Right lobe of liver (tissue), 6 donors: ENCODE measurements around the gene LETM1. TPM values are rescaled to one million over a fixed set of nuclear protein-coding genes. Genes with fewer than 3 reads are reported as not detected.
"Not testable (repeated sequence)": the region's sequence is repeated elsewhere in the genome, so short reads cannot be mapped to it uniquely, and the experiment has no call there.

Experiments
- ATAC-seq, 4 donors: fragments of 200-7000 bp; cut with Tn5 transposase; one replicate each; pipeline ENCODE4 v1.9.1; 2020; ENCODE audit warnings: mild to moderate bottlenecking in 4 of 4, moderate library complexity in 4 of 4
- DNase-seq, 3 donors: peaks; one replicate each; pipeline ENCODE4 v3.0.0-alpha.2; 2020
- H3K27ac ChIP-seq, 3 donors: fragments of 200-600 bp; one replicate each; pipeline ENCODE4 v1.8.0; 2022
- H3K27me3 ChIP-seq, 2 donors: fragments of 200-600 bp; one replicate each; pipeline ENCODE4 v1.8.0; 2022
- H3K36me3 ChIP-seq, 4 donors: fragments of 200-600 bp; sonication (generic) in 1 of 4; one replicate each; pipeline versions ENCODE4 v1.5.1 to v1.8.0; 2017 to 2022; ENCODE audit warnings: control low read depth in 1 of 4
- H3K4me1 ChIP-seq, 4 donors: fragments of 200-600 bp; sonication (generic) in 1 of 4; one replicate each; pipeline versions ENCODE4 v1.5.1 to v1.8.0; 2017 to 2022; ENCODE audit warnings: control low read depth in 1 of 4
- H3K4me3 ChIP-seq, 3 donors: fragments of 200-600 bp; one replicate each; pipeline ENCODE4 v1.8.0; 2022
- H3K9me3 ChIP-seq, 4 donors: fragments of 200-600 bp; sonication (generic) in 1 of 4; one replicate each; pipeline versions ENCODE4 v1.5.1 to v1.8.0; 2017 to 2022; ENCODE audit warnings: control low read depth in 1 of 4
- CTCF ChIP-seq, 4 donors: fragments of 200-600 bp in 3 of 4; fragments of 450-650 bp in 1 of 4; IDR thresholded peaks; one replicate each; pipeline versions ENCODE4 v1.5.1 to v1.8.0; 2016 to 2022; ENCODE audit warnings: antibody characterized with exemption in 4 of 4, mild to moderate bottlenecking in 2 of 4
- POLR2A ChIP-seq: fragments of 450-650 bp; IDR thresholded peaks from one replicate; pipeline ENCODE4 v1.6.1; 2017; ENCODE audit warnings: antibody characterized with exemption, mild to moderate bottlenecking
- WGBS: methylation state at CpG from one replicate; pipeline ENCODE4 v1.1.6; 2018; ENCODE audit warnings: low coverage, low lambda C conversion rate; ENCODE audit not compliant: insufficient coverage; ENCODE audit errors: missing lambda C conversion rate; 5-methylcytosine and 5-hydroxymethylcytosine counted together
- intact Hi-C, 2 donors: fragments of 100-400 bp; cut with DNase I; formaldehyde crosslinking; loops; one replicate each; pipeline versions ENCODE4 v1.11.2 to v1.14.1; 2022
- total RNA-seq, 6 experiments: library from RNA; depleted of rRNA in 2 of 6; stranded (reverse); fragments of >200 nt in 2 of 6; fragmentation: NEBNext Ultra II Directional in 3 of 6; extraction: Animal tissue kit (Norgen Biotek cat#: 25700) in 3 of 6; gene quantifications; one replicate each; pipeline versions ENCODE4 v1.1.0 to v1.2.4, GENCODE V29; 2016 to 2023
- donor health status: DM: no; HTN: yes; CAD: no.
- donor health status: DM: no; HTN: no; CAD: no.
- donor health status: DM: no; HTN: no; CAD: no.
- donor health status: DM: no; HTN: yes; CAD: no.
- donor health status: DM: no; HTN: yes; CAD: no.

LETM1 gene
- total RNA-seq, 6 experiments from 2014 or later = 18.1 to 31.0 (median 25.6) TPM

GRCh38 chr4:1851575-1852410 lies 4.2 kb downstream of the LETM1 start:
- no peak overlapping the region for H3K27ac ChIP-seq
- no peaks in the 10 kb centered on the region for H3K27me3 ChIP-seq

GRCh38 chr4:1851160-1851559 lies 4.8 kb downstream of the LETM1 start:
- Histone ChIP-seq H3K9me3 (no peaks in the 10 kb centered on the region), H3K27me3 (no peaks in the 10 kb centered on the region), H3K27ac (no peak overlapping the region), H3K4me3 (no peak overlapping the region), H3K36me3 (peaks cover 0 to 19% (median 1%) of the 10 kb centered on the region in 4 donors), H3K4me1 (peaks cover 0 to 16% (median 4%) of the 10 kb centered on the region in 4 donors)
- no peak for ATAC-seq
- TF ChIP-seq CTCF (IDR thresholded peaks at IDR 0.05) (no peak), POLR2A (no peak)
- no peak for DNase-seq
- intact Hi-C loops = no loop called here
- 60% methylated on average over 1 of the region's 11 CpGs for WGBS

More at GRCh38 chr4:1851575-1852410, 4.2 kb downstream of the LETM1 start:
- ATAC-seq = no peak
- Histone ChIP-seq H3K9me3 (no peaks in the 10 kb centered on the region), H3K4me1 (peaks cover 0 to 16% (median 4%) of the 10 kb centered on the region in 4 donors), H3K4me3 (no peak overlapping the region), H3K36me3 (peaks cover 0 to 12% (median 1%) of the 10 kb centered on the region in 4 donors)
- peak in 2 of 3 donors; percentile 59 to 65 for DNase-seq
- intact Hi-C loops = no loop called here
- WGBS = 61% methylated on average over 12 of the region's 16 CpGs
- no peak for TF ChIP-seq POLR2A
- TF ChIP-seq CTCF (IDR thresholded peaks at IDR 0.05) = no peak

GRCh38 chr4:1850276-1850675 lies 5.7 kb downstream of the LETM1 start:
- TF ChIP-seq POLR2A (no peak), CTCF (IDR thresholded peaks at IDR 0.05) (no peak)
- Histone ChIP-seq H3K9me3 (no peaks in the 10 kb centered on the region), H3K4me1 (peaks cover 0 to 16% (median 4%) of the 10 kb centered on the region in 4 donors), H3K4me3 (no peak overlapping the region), H3K27me3 (no peaks in the 10 kb centered on the region), H3K27ac (no peak overlapping the region), H3K36me3 (peaks cover 0 to 26% (median 5%) of the 10 kb centered on the region in 4 donors)
- intact Hi-C loops = no loop called here
- DNase-seq (no peak), ATAC-seq (no peak)
- WGBS = 70% methylated on average over 2 of the region's 10 CpGs

- Histone ChIP-seq H3K27ac (no peak overlapping the region), H3K4me3 (no peak overlapping the region), H3K36me3 (peaks cover 0 to 42% (median 5%) of the 10 kb centered on the region in 4 donors), H3K9me3 (no peaks in the 10 kb centered on the region), H3K4me1 (peaks cover 0 to 8% (median 0%) of the 10 kb centered on the region in 4 donors), H3K27me3 (no peaks in the 10 kb centered on the region)
- no peak for TF ChIP-seq CTCF (IDR thresholded peaks at IDR 0.05)
- TF ChIP-seq POLR2A = no peak
- WGBS = 100% methylated on average over 2 of the region's 2 CpGs
- no peak for ATAC-seq
- intact Hi-C loops = loop anchor here in 1 of 2 donors (10.0 kb wide), 1 partner anchor 48 kb away; no protein-coding TSS in a partner anchor
- DNase-seq = no peak
These were observed 9.4 kb downstream of the LETM1 start for GRCh38 chr4:1846580-1846979.

- H3K27ac ChIP-seq, ATAC-seq, H3K4me1 ChIP-seq, H3K4me3 ChIP-seq, H3K9me3 ChIP-seq, H3K27me3 ChIP-seq, DNase-seq: not testable (repeated sequence)
- peaks cover 0 to 57% (median 9%) of the 10 kb centered on the region in 4 donors for H3K36me3 ChIP-seq
- intact Hi-C loops = loop anchor here in 1 of 2 donors (10.0 kb wide), 1 partner anchor 50 kb away; no protein-coding TSS in a partner anchor
- WGBS = 92% methylated on average over 6 of the region's 10 CpGs
These were observed 11.3 kb downstream of the LETM1 start for GRCh38 chr4:1844618-1845017.
